Choroid plexus epithelial cell (primary cell): ENCODE results near the gene SLC25A1.

Source experiments
- DNase-seq: peaks from one replicate; pipeline ENCODE4 v3.0.0-alpha.2; 2010; ENCODE audit warnings: low read depth
- H3K4me3 ChIP-seq: 2 replicates; pipeline ENCODE4 v1.5.1; 2011; ENCODE audit warnings: low read depth, mild to moderate bottlenecking, control low read depth, low read length, moderate library complexity
- TF ChIP-seq, protein P1 (sequence below): conservative IDR thresholded peaks from 2 replicates; pipeline ENCODE4 v1.5.1; 2011; ENCODE audit warnings: low read depth, mild to moderate bottlenecking, control low read depth, inconsistent platforms, low read length, moderate library complexity

Gene SLC25A1

GRCh38 chr22:19187716-19188563 lies 9.4 kb upstream of the SLC25A1 start:
- TF ChIP-seq, protein P1, sequence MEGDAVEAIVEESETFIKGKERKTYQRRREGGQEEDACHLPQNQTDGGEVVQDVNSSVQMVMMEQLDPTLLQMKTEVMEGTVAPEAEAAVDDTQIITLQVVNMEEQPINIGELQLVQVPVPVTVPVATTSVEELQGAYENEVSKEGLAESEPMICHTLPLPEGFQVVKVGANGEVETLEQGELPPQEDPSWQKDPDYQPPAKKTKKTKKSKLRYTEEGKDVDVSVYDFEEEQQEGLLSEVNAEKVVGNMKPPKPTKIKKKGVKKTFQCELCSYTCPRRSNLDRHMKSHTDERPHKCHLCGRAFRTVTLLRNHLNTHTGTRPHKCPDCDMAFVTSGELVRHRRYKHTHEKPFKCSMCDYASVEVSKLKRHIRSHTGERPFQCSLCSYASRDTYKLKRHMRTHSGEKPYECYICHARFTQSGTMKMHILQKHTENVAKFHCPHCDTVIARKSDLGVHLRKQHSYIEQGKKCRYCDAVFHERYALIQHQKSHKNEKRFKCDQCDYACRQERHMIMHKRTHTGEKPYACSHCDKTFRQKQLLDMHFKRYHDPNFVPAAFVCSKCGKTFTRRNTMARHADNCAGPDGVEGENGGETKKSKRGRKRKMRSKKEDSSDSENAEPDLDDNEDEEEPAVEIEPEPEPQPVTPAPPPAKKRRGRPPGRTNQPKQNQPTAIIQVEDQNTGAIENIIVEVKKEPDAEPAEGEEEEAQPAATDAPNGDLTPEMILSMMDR: no peak

DNA sequence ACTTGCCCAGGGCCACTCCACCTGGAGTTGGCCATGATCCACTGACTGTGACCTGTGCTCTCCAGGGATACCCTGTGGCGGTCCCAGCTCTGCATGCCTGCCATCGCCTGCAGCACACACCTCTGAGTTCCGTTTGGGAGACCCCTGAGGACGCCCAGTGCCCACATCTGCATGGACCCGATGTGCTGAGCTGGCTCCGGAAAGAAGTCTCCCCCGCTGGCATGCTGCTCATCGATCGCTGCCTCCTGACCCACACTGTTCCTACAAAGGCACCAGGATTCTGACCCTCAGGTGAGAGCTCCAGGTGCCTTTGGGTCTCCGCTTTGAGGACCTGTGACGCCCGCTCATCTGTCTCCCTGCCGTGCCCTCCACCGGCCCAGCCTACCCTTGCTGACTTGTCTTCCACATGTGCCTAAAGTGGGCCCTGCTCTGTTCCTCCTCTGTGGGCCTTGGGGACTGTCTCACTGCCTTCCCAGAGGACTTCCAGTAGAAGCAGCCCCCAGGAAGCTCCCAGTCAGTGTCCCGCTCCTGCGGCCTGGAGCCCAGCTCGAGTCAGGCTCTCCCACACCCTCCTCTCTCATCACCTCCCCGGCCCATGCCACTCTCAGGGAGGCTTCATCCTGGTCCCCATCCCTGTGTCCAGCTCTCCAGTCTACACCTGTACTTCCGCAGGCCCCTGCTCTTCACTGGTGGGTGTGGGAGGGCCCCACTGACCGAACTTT lies 5.9 kb upstream of the SLC25A1 start:
- TF ChIP-seq, protein P1: no peak
- DNase-seq: no peak
- H3K4me3 ChIP-seq: no peak overlapping the region

More at GRCh38 chr22:19187716-19188563, 9.4 kb upstream of the SLC25A1 start:
- no peak for DNase-seq
- H3K4me3 ChIP-seq: no peak overlapping the region

GRCh38 chr22:19183216-19183615 lies 4.7 kb upstream of the SLC25A1 start:
- no peak for DNase-seq
- TF ChIP-seq, protein P1: no peak
- H3K4me3 ChIP-seq: no peak overlapping the region

- DNase-seq: no peak
- TF ChIP-seq, protein P1: no peak
- no peak overlapping the region for H3K4me3 ChIP-seq
Observed at GRCh38 chr22:19182472-19183157, 4.1 kb upstream of the SLC25A1 start.

DNA sequence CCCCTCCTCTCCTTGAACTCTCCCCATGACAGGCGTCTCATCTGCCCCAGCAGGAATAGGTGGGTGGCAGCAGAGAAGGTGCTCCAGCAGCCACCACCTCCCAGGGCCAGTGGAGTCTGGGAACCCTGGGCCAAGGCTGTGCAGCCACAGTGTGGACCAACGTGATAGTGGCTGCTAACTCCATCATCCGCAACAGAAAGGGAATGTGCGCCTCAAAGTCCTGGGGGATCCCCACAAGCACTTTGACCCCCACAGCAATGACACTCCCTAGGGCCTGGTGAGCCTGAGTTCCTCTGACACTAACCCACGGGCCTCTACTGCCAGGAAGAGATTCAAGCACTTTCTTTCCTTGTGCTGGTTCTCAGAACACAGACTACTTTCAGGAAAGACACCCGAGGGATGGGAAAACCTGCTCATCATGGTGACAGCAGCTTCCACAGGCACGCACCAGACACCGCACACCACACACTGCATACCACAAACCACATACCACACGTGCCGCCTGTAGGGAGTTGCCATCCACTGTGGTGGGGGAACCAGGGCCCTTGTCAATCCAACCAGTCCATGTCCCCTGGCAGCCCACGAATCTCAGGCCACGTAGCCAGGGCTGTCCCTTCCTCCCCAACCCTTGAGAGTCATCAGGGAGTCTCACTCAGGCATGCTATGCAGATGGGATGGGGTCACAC lies 3.4 kb upstream of the SLC25A1 start:
- TF ChIP-seq, protein P1: no peak
- DNase-seq: no peak

GRCh38 chr22:19180740-19181410 lies 2.3 kb upstream of the SLC25A1 start:
- TF ChIP-seq, protein P1: no peak
- no peak overlapping the region for H3K4me3 ChIP-seq
- no peak for DNase-seq

More for the DNA sequence above, 3.4 kb upstream of the SLC25A1 start:
- H3K4me3 ChIP-seq: no peak overlapping the region
